ENCODE data around the gene ZHX3.

ZHX3 gene

GRCh38 chr20:41304424-41305079 lies 13.0 kb downstream of the ZHX3 start:
- DNase-seq (ENCODE audit: low read depth in 2 of 2, low spot score in 1 of 2) = no peak

- DNase-seq (ENCODE audit: low read depth in 2 of 2, low spot score in 1 of 2) = no peak
Measured at GRCh38 chr20:41304002-41304401, 13.5 kb downstream of the ZHX3 start.

DNA sequence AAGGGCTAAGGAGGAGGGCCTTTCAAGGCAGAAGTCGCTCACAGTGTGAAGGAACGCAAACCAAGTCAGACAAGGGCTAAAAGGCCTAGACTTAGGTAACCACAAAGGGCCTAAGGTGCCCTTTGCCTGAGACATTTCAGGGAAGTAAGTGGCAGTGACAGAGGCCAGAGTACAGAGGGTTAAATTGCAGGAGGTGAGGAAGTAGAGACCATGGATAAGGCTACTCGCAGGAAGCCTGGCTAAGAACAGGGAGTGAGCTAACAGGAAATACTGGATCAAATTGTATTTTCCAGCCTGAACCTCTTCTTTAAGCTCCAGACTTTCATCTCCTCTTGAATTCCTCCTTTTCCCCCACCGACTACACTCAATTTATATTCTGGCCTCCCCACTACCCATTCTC lies 16.6 kb downstream of the ZHX3 start:
- no peak for DNase-seq (ENCODE audit: low read depth in 2 of 2, low spot score in 1 of 2)

DNA sequence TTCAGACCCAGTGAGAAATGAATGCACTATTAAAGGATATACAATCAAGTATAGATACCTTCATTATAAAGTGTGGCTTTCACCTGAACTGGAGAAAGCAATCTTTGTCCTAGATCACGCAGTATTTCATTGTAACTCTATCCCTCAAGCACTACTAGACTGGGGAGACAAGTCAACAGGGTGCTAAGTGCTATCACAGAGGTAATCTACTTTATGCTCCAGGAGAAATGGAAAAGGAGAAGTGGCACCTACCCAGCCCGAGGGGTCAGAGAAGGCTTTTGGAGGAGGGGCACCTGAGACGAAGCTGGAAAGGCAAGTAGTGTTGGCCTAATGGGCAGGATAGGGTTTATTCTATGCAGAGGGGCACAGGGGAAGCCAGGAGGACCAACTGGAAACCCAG lies 17.1 kb downstream of the ZHX3 start:
- DNase-seq (ENCODE audit: low read depth in 2 of 2, low spot score in 1 of 2) = no peak

DNA sequence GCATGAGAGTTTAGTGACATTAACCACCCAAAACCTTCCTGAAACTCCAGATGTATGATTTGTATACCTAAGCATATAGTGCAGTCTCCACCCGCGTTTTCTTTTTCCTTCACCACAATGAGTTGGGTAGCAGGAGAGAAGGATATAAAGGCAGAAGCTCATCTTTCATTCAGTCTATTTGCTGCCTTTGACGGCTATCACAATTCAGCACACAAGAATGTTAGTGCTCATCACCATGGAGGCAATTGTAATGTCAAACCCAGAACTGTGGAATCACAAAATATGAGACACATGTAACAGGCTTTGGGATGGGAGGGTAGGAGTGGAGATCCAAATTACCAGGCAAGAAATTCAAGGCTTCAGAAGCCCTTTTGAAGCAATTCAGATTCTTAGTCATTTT lies 17.6 kb downstream of the ZHX3 start:
- DNase-seq (ENCODE audit: low read depth in 2 of 2, low spot score in 1 of 2) = no peak

GRCh38 chr20:41293269-41294037 lies 24.1 kb downstream of the ZHX3 start:
- no peak for DNase-seq (ENCODE audit: low read depth in 2 of 2, low spot score in 1 of 2)

GRCh38 chr20:41290804-41291389 lies 26.6 kb downstream of the ZHX3 start:
- DNase-seq (ENCODE audit: low read depth in 2 of 2, low spot score in 1 of 2) = no peak

DNA sequence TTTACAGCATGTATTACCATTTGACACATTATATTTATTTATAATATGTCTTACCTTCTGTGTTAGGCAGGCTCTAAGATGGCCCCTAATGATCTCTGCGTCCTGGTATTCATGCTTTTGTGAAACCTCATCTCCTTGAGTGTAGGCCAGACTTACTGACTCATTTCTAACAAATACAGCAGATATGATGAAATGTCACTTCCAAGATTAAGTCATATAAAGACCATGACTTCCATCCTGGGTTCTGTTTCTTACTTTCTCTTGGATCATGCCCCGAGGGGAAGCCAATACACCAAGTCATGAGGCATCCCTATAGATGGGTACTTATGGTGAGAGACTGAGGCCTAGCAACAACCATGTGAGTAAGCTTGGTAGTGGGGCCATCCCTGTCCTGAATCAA lies 30.2 kb downstream of the ZHX3 start:
- no peak for DNase-seq (ENCODE audit: low read depth in 2 of 2, low spot score in 1 of 2)

DNA sequence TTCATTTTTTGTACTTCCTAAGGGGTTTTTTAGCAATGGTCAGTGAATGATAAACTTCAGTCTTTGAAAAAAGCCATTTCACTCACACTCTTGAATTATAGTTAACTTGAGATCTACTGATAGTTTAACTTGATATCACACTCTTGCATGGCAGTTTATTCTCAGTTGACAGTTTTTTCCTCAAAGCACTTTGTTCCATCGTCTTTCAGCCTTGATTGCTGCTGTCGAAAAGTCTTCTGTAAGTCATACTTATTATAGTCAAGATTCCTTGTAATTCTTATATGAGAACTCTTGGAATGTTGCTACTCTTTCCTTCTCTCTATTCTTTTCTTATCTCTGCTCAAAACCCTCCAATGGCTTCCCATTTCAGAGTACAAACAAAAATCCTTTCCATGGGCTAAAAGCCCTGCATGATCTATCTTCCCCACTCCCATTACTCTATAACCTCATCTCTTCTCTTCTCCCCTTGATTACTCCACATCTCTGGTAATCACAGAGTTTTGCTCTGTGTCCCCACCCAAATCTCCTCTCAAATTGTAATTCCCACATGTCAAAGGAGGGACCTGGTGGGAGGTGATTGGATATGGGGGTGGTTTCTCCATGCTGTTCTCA lies 31.2 kb downstream of the ZHX3 start:
- DNase-seq (ENCODE audit: low read depth in 2 of 2, low spot score in 1 of 2) = no peak

- no peak for DNase-seq (ENCODE audit: low read depth in 2 of 2, low spot score in 1 of 2)
Measured at GRCh38 chr20:41279546-41280225, 37.8 kb downstream of the ZHX3 start.

DNA sequence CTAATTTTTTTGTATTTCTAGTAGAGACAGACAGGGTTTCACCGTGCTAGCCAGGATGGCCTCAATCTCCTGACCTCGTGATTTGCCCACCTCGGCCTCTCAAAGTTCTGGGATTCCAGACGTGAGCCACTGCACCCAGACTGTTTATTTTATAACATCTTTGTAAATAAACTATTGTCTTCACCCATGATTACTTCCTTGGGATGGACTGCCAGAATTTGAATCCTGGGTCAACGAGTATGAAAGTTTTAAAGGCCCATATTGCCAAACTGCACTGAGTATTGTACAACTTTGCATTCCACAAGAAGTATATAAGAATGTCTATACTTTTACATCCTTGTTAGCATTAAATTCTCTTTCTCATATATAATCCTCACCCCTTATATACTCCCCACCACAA lies 38.6 kb downstream of the ZHX3 start:
- DNase-seq (ENCODE audit: low read depth in 2 of 2, low spot score in 1 of 2) = no peak

DNA sequence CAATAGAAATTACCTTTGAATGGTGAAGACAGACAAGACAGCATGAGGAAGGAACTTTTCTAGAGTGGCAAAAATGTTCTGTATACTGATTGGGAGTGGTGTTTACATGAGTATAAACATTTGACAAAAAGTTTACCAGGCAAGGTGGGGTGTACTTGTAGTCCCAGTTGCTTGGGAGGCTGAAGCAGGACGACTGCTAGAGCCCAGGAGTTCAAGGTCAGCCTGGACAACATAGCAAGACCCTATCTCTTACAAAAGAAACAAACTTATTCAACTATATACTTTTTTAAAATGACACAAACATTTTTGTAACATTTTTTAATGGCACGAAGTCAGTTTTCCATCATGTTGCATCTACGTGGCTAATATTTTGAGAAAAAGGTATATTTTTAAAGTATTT lies 40.5 kb downstream of the ZHX3 start:
- no peak for DNase-seq (ENCODE audit: low read depth in 2 of 2, low spot score in 1 of 2)

DNA sequence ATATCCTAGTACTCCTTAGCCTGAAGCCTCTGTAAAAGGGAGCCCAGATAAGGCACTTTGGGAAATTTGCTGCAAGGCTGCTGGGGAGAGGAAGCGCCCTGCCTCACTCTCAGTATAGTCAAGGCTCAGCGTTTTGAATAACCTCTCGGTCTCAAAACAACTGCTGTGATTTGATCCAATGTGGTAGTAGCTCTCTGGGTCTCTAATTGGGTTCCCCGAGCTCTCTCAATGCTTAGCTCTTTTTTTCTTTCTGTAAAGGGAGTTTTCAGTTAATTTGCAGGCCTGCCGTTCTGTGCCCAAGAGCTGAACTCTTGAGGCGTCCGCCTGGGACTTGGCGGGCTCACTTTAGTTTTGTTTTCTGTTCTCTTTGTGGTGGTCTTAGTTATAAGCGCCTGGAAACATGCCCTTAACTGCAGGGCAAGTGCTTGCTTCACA lies 41.2 kb downstream of the ZHX3 start:
- no peak for DNase-seq (ENCODE audit: low read depth in 2 of 2, low spot score in 1 of 2)

DNA sequence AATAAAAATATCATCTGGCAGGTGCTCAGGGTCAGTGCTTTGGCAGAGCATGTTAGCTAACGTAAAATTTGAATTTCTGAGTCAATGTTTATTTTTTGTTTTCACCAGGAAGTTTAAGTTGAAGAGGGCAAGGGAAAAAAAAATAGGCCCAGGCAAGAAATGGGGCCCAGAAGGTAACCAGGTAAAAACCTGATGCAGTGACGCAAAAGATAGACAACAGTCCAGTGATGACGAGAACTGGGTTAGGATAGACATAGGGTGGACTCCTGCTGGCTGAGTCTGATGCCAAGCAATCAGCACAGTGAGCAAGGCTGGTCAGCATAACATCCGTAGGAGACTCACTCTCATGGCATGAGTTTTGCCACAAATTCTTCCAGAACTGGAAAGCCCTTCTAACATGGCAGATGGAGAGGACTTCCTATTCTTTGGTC lies 42.2 kb downstream of the ZHX3 start:
- DNase-seq (ENCODE audit: low read depth in 2 of 2, low spot score in 1 of 2) = no peak

DNA sequence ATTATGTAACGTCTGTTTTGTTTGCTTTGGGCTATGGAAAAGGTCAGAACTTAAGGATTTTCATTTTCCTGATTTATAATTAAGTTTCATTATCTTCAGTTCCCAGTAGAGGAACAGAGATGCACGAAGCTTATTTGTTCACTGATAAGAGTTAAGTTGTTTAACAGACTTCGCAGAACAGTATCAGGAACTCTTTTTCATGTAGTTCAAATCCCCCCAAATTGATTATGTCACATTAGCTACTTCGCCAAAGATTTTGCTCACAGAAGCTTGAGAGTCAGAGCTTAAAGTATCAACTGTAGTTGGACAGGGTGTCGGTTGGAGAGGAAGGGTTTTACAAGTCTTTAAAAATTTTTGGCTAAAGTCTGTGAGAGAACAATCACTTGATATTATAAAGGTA lies 43.4 kb downstream of the ZHX3 start:
- no peak for DNase-seq (ENCODE audit: low read depth in 2 of 2, low spot score in 1 of 2)

DNA sequence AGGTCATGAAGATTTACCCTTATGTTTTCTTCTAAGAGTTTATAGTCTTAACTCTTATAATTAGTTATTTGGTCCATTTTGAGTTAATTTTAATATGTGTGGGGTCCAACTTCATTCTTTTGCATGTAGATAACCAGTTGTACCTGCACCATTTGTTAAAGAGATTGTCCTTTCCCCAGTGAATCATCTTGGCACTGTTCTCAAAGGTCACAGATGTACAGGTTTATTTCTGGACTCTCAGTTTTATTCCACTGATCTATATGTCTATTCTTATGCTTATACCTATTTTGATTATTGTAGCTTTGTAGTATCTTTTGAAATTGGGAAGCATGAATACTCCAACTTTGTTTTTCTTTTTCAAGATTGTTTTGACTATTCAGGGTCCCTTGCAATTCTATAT lies 44.1 kb downstream of the ZHX3 start:
- no peak for DNase-seq (ENCODE audit: low read depth in 2 of 2, low spot score in 1 of 2)

DNA sequence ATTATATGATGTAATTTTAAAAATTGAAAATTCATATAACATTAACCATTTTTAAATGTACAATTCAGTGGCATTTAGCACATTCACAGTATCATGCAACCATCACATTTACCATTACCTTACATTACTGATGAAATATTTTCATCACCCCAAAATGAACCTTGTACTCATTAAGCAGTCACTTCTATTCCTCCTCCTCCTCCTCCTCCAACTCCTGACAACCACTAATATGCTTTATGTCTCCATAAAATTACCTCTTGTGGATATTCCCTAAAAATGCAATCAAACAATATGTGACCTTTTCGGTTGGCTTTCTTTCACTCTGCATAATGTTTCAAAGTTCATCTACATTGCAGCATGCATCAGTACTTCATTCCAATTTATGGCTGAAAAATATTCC lies 45.2 kb downstream of the ZHX3 start:
- no peak for DNase-seq (ENCODE audit: low read depth in 2 of 2, low spot score in 1 of 2)

DNA sequence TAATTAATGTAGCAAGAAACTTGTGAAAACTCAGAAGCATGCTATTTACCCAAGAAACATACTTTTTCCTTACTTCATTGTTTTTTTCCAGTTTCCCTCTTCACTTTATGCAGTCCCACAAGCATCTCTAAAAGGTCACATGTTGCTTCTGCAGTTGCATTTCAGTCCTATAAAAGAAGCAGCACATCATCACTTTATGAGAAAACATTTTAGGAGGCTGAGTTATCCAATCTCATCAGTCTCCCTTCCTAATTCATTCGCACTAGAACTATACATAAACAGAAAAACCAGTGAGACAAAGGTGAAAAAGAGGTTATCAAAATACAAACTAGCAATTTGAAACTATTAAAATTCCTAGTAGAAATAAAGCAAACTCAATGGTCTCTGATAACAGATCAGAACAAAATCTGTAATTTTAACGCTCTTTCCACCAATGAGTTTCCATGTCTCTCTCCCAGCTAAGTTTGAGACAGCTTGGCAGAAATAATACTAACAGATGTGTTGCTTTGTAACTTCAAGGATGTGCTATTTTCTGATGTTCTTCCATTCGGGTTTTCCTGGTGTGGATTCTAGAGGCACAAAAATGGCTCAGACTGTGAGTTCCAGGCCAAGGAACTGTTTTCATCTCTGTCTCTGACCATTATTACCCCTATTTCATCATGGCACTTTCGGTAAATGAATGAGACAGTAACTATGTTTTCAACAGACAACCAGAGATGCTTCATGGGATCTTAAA lies 48.4 kb downstream of the ZHX3 start:
- DNase-seq (ENCODE audit: low read depth in 2 of 2, low spot score in 1 of 2) = no peak

GRCh38 chr20:41268402-41268801 lies 49.1 kb downstream of the ZHX3 start:
- DNase-seq (ENCODE audit: low read depth in 2 of 2, low spot score in 1 of 2) = no peak

DNA sequence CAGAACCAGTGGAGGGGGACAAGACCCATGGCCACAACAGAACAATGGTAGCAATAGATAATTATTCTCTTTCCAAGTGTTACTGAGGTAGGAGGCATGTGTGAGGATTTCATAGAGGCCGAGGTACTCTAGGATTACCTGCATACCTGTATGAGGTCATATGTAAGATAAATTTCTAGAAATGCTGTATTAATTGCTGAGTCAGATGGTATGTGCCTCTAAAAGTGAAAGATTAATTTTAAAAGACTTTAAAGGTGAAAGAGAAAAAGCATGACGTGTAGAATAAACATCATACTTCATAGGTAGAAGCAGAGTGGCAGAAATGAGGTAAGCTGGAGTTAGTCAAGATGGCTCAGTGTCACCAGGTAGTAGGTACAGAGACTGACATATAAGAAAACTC lies 51.6 kb downstream of the ZHX3 start:
- DNase-seq (ENCODE audit: low read depth in 2 of 2, low spot score in 1 of 2) = no peak

DNA sequence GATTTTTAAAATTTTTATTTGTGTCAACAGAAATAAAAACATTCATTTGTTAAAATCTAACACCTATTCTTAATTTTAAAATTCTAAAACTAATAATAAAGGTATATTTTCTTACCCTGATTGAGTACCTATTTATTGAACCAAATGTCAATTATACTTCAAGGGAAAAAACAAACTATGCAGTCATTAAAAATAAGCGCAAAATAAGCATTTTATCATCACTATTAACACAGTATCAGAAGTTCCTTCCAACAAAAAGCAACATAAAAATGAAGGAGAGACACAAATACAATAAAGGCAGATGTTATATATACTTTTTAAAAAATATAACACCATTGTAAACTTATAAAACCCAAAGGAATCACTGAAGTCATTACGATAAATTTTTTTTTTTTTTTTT lies 52.7 kb downstream of the ZHX3 start:
- no peak for DNase-seq (ENCODE audit: low read depth in 2 of 2, low spot score in 1 of 2)
